NAMALWA (cell line): ENCODE results near the gene RNU2-63P.
"Not testable (repeated sequence)": the region's sequence is repeated elsewhere in the genome, so short reads cannot be mapped to it uniquely, and the experiment has no call there.

Experiments used
- DNase-seq: peaks from one replicate; pipeline ENCODE4 v3.0.0-alpha.2; 2015; ENCODE audit warnings: low spot score

Gene RNU2-63P

GRCh38 chr2:87981182-87981581 is 35.2 kb downstream of the RNU2-63P start:
- DNase-seq = not testable (repeated sequence)

- not testable (repeated sequence) for DNase-seq
Measured at GRCh38 chr2:87972385-87972784, 44.0 kb downstream of the RNU2-63P start.
